ENCODE results near the gene MYH7B. TPM values are rescaled to one million over a fixed set of nuclear protein-coding genes. Genes with fewer than 3 reads are reported as not detected.

The MYH7B gene
- polyA plus RNA-seq, 1 donor: 1.6 TPM

GRCh38 chr20:35004749-35005462 lies 49.2 kb downstream of the MYH7B start:
- no peak for DNase-seq

Other genes starting within 250 kb of the MYH7B start
- 61.6 TPM for gene NCOA6, start 130.2 kb upstream of the MYH7B start, polyA plus RNA-seq (ENCODE audit: insufficient read length)
- 27.4 TPM for gene GGT7, start 83.0 kb upstream of the MYH7B start, polyA plus RNA-seq (ENCODE audit: insufficient read length)
- gene ACSS2, start 79.3 kb upstream of the MYH7B start, polyA plus RNA-seq (ENCODE audit: insufficient read length): 46.0 TPM
- 58.8 TPM for gene GSS, start 62 bp upstream of the MYH7B start, polyA plus RNA-seq (ENCODE audit: insufficient read length)
- gene TRPC4AP, start 136.9 kb downstream of the MYH7B start, polyA plus RNA-seq (ENCODE audit: insufficient read length): 70.6 TPM
- gene EDEM2, start 191.5 kb downstream of the MYH7B start, polyA plus RNA-seq (ENCODE audit: insufficient read length): 16.6 TPM
- gene PROCR, start 216.2 kb downstream of the MYH7B start, polyA plus RNA-seq (ENCODE audit: insufficient read length): 6.9 TPM

Data from left kidney (tissue), 2 donors.